SJSA1 (cell line): ENCODE measurements around the gene IPO8. TPM values are rescaled to one million over a fixed set of nuclear protein-coding genes. Genes with fewer than 3 reads are reported as not detected.
"Not testable (repeated sequence)": the region's sequence is repeated elsewhere in the genome, so short reads cannot be mapped to it uniquely, and the experiment has no call there.

Source experiments
- DNase-seq, 2 experiments: peaks; one replicate each; pipeline ENCODE4 v3.0.0-alpha.2; 2015 to 2020; ENCODE audit warnings: low spot score in 2 of 2, low read depth in 1 of 2
- H3K27ac ChIP-seq: fragments of 250-450 bp; sonication (Bioruptor Pico); 2 replicates; pipeline ENCODE4 v1.5.1; 2020; ENCODE audit warnings: mild to moderate bottlenecking, moderate library complexity
- H3K27me3 ChIP-seq: fragments of 250-450 bp; sonication (Bioruptor Pico); replicated peaks from 2 replicates; pipeline ENCODE4 v1.5.1; 2020; ENCODE audit warnings: mild to moderate bottlenecking, moderate library complexity
- H3K36me3 ChIP-seq: fragments of 250-450 bp; sonication (Bioruptor Pico); 2 replicates; pipeline ENCODE4 v1.5.1; 2020; ENCODE audit warnings: mild to moderate bottlenecking
- H3K4me1 ChIP-seq: fragments of 250-450 bp; sonication (Bioruptor Pico); replicated peaks from 2 replicates; pipeline ENCODE4 v1.6.1; 2021; ENCODE audit warnings: mild to moderate bottlenecking
- H3K4me3 ChIP-seq: fragments of 250-450 bp; sonication (Bioruptor Pico); 2 replicates; pipeline ENCODE4 v1.5.1; 2020; ENCODE audit warnings: mild to moderate bottlenecking
- H3K9me3 ChIP-seq: fragments of 250-450 bp; sonication (Bioruptor Pico); replicated peaks from 2 replicates; pipeline ENCODE4 v1.5.1; 2020; ENCODE audit warnings: mild to moderate bottlenecking
- total RNA-seq: library from RNA; depleted of rRNA; stranded (reverse); fragments of >200 nt; shearing (Covaris generic); gene quantifications from 2 replicates; pipeline ENCODE4 v1.2.3, GENCODE V29; 2014

IPO8 gene
- total RNA-seq, 1 experiment from 2014 or later, result 21.0 TPM

GRCh38 chr12:30613119-30613830, 82.4 kb downstream of the IPO8 start:
- Histone ChIP-seq H3K4me3 (no peak overlapping the region), H3K36me3 (no peaks in the 10 kb centered on the region), H3K4me1 (peaks cover 4% of the 10 kb centered on the region; the same call in 1 of the 2 replicates), H3K9me3 (no peaks in the 10 kb centered on the region), H3K27me3 (no peaks in the 10 kb centered on the region), H3K27ac (no peak overlapping the region)
- no peak for DNase-seq

- H3K4me1 ChIP-seq, result peaks cover 4% of the 10 kb centered on the region; the same call in 1 of the 2 replicates
- no peak overlapping the region for H3K27ac ChIP-seq
- DNase-seq, result no peak
- H3K27me3 ChIP-seq, result no peaks in the 10 kb centered on the region
- H3K4me3 ChIP-seq, result no peak overlapping the region
- no peaks in the 10 kb centered on the region for H3K36me3 ChIP-seq
- no peaks in the 10 kb centered on the region for H3K9me3 ChIP-seq
Measured at GRCh38 chr12:30610718-30611117, 85.0 kb downstream of the IPO8 start.

- DNase-seq, result not testable (repeated sequence)
Measured at GRCh38 chr12:30609819-30610218, 85.8 kb downstream of the IPO8 start.

GRCh38 chr12:30604302-30604701, 91.4 kb downstream of the IPO8 start:
- not testable (repeated sequence) for H3K36me3 ChIP-seq, DNase-seq, H3K4me1 ChIP-seq, H3K4me3 ChIP-seq, H3K27ac ChIP-seq, H3K9me3 ChIP-seq, H3K27me3 ChIP-seq

More at GRCh38 chr12:30609819-30610218, 85.8 kb downstream of the IPO8 start:
- H3K9me3 ChIP-seq, H3K27ac ChIP-seq, H3K4me1 ChIP-seq, H3K4me3 ChIP-seq, H3K36me3 ChIP-seq, H3K27me3 ChIP-seq: not testable (repeated sequence)

- no peak for DNase-seq
- H3K9me3 ChIP-seq, result no peaks in the 10 kb centered on the region
- no peak overlapping the region for H3K27ac ChIP-seq
- no peaks in the 10 kb centered on the region for H3K4me1 ChIP-seq
- H3K36me3 ChIP-seq, result no peaks in the 10 kb centered on the region
- no peaks in the 10 kb centered on the region for H3K27me3 ChIP-seq
- H3K4me3 ChIP-seq, result no peak overlapping the region
Measured at GRCh38 chr12:30603129-30603528, 92.5 kb downstream of the IPO8 start.

DNA sequence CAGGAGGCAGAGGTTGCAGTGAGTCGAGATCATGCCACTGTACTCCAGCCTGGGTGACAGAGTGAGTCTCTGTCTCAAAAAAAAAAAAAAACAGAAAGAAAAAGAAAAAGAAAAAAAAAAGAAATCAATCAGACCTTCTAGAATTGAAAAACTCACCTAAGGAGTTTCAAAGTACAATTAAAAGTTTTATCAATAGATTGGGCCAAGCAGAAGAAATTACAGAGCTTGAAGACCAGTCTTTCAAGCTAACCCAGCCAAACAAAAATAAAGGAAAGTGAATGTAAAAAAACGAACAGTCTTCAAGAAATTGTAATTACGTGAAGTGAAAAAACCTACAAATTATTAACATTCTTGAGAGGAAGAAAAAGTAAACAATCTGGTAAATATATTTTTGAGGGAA, 93.0 kb downstream of the IPO8 start:
- H3K9me3 ChIP-seq, result no peaks in the 10 kb centered on the region
- no peaks in the 10 kb centered on the region for H3K36me3 ChIP-seq
- no peak for DNase-seq
- H3K4me3 ChIP-seq, result no peak overlapping the region
- H3K27me3 ChIP-seq, result no peaks in the 10 kb centered on the region
- no peak overlapping the region for H3K27ac ChIP-seq
- H3K4me1 ChIP-seq, result no peaks in the 10 kb centered on the region

- no peak for DNase-seq
- no peaks in the 10 kb centered on the region for H3K9me3 ChIP-seq
- no peak overlapping the region for H3K4me3 ChIP-seq
- H3K27me3 ChIP-seq, result no peaks in the 10 kb centered on the region
- H3K27ac ChIP-seq, result no peak overlapping the region
- no peaks in the 10 kb centered on the region for H3K4me1 ChIP-seq
- H3K36me3 ChIP-seq, result no peaks in the 10 kb centered on the region
Measured at GRCh38 chr12:30599608-30600007, 96.1 kb downstream of the IPO8 start.

DNA sequence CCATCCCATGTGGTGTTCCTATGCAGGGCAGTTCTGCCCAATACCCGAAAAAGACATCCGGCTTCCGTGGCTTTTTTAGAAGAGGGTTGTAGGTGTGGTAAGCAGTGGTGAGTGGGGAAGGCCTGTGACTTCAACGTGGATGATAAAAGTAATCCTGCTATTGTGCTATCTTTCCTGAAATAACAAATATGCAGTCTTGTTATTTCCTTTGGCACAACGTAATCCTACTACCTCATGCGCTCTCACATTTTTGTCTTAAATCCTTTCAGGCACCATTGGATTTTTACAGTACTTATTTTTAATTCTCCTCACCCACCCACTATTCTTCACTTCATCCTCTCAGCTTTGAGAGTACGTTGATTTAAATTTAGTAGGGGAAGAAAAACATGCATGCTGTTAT, 96.8 kb downstream of the IPO8 start:
- DNase-seq, result no peak
- no peak overlapping the region for H3K27ac ChIP-seq
- no peaks in the 10 kb centered on the region for H3K9me3 ChIP-seq
- H3K4me1 ChIP-seq, result no peaks in the 10 kb centered on the region
- no peaks in the 10 kb centered on the region for H3K27me3 ChIP-seq
- no peaks in the 10 kb centered on the region for H3K36me3 ChIP-seq
- H3K4me3 ChIP-seq, result no peak overlapping the region

- no peaks in the 10 kb centered on the region for H3K4me1 ChIP-seq
- no peak for DNase-seq
- no peaks in the 10 kb centered on the region for H3K9me3 ChIP-seq
Measured at GRCh38 chr12:30595742-30596141, 99.9 kb downstream of the IPO8 start.

GRCh38 chr12:30594509-30594908, 101.2 kb downstream of the IPO8 start:
- Histone ChIP-seq H3K36me3 (no peaks in the 10 kb centered on the region), H3K4me3 (no peak overlapping the region), H3K27ac (no peak overlapping the region), H3K4me1 (no peaks in the 10 kb centered on the region), H3K9me3 (no peaks in the 10 kb centered on the region), H3K27me3 (no peaks in the 10 kb centered on the region)
- DNase-seq, result no peak

More at GRCh38 chr12:30595742-30596141, 99.9 kb downstream of the IPO8 start:
- no peak overlapping the region for H3K27ac ChIP-seq
- H3K36me3 ChIP-seq, result no peaks in the 10 kb centered on the region
- H3K4me3 ChIP-seq, result no peak overlapping the region
- H3K27me3 ChIP-seq, result no peaks in the 10 kb centered on the region

- H3K4me3 ChIP-seq, H3K27me3 ChIP-seq, H3K9me3 ChIP-seq, H3K27ac ChIP-seq, DNase-seq, H3K4me1 ChIP-seq, H3K36me3 ChIP-seq: not testable (repeated sequence)
Measured at GRCh38 chr12:30588572-30588971, 107.1 kb downstream of the IPO8 start.

DNA sequence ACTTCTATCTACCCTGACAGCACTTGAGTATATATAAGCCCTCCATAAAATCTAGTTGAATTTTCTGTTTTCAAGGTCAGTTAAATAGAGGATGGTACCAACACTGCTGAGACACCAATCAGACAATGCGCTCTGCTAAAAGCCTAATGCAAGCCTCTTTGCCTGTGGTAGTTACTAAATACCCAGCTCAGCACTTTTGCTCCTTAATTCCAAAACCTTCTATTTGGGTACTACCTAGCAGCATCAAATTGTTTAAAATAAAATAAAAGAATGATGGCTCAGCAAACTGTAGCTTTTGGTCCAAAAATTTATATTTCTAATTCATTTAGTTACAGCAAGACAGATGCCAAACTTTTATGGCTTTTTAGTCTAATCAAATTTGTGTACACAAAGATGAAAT, 107.9 kb downstream of the IPO8 start:
- no peaks in the 10 kb centered on the region for H3K9me3 ChIP-seq
- H3K4me1 ChIP-seq, result no peaks in the 10 kb centered on the region
- H3K27ac ChIP-seq, result no peak overlapping the region
- H3K4me3 ChIP-seq, result no peak overlapping the region
- no peak for DNase-seq
- no peaks in the 10 kb centered on the region for H3K27me3 ChIP-seq
- no peaks in the 10 kb centered on the region for H3K36me3 ChIP-seq

- H3K4me1 ChIP-seq, result no peaks in the 10 kb centered on the region
- no peak overlapping the region for H3K4me3 ChIP-seq
- no peaks in the 10 kb centered on the region for H3K36me3 ChIP-seq
- no peaks in the 10 kb centered on the region for H3K27me3 ChIP-seq
- H3K9me3 ChIP-seq, result no peaks in the 10 kb centered on the region
- DNase-seq, result no peak
- no peak overlapping the region for H3K27ac ChIP-seq
Measured at GRCh38 chr12:30585877-30586276, 109.8 kb downstream of the IPO8 start.

DNA sequence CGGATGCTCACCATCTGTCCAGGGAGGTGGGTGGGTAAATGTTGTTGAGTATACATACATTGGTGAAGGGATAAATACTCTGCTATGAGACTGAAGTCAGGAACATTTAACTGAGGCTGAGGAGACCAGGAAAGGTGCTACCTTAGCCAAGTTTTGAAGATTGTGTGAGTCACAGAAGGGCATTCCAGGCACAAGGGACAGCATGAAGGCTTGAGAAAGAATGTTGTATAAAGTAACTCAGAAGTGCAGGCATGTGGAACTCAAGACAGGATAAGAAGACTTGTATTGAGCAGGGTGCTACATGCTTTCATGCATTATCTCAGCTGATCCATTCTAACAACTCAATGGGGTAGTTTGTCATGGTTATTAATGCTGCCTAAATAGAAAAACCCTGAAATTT, 112.7 kb downstream of the IPO8 start:
- H3K36me3 ChIP-seq, result no peaks in the 10 kb centered on the region
- no peak for DNase-seq
- no peak overlapping the region for H3K4me3 ChIP-seq
- H3K27ac ChIP-seq, result no peak overlapping the region
- no peaks in the 10 kb centered on the region for H3K9me3 ChIP-seq
- no peaks in the 10 kb centered on the region for H3K4me1 ChIP-seq
- H3K27me3 ChIP-seq, result no peaks in the 10 kb centered on the region

- Histone ChIP-seq H3K4me1 (no peaks in the 10 kb centered on the region), H3K27ac (no peak overlapping the region), H3K9me3 (no peaks in the 10 kb centered on the region), H3K27me3 (no peaks in the 10 kb centered on the region), H3K36me3 (no peaks in the 10 kb centered on the region), H3K4me3 (no peak overlapping the region)
- DNase-seq, result no peak
Measured at GRCh38 chr12:30580344-30580743, 115.3 kb downstream of the IPO8 start.
